GM21360 (cell line): ENCODE measurements around the gene PCGF2.

ENCODE experiments used
- ATAC-seq: cut with Tn5 transposase; IDR thresholded peaks from one replicate; pipeline ENCODE4 v1.9.1; 2021; ENCODE audit warnings: mild to moderate bottlenecking, moderate library complexity; ENCODE audit not compliant: unreplicated experiment

The PCGF2 gene

GRCh38 chr17:38719943-38720641 is 28.0 kb downstream of the PCGF2 start:
- no peak for ATAC-seq

GRCh38 chr17:38719289-38719942 is 28.7 kb downstream of the PCGF2 start:
- no peak for ATAC-seq

DNA sequence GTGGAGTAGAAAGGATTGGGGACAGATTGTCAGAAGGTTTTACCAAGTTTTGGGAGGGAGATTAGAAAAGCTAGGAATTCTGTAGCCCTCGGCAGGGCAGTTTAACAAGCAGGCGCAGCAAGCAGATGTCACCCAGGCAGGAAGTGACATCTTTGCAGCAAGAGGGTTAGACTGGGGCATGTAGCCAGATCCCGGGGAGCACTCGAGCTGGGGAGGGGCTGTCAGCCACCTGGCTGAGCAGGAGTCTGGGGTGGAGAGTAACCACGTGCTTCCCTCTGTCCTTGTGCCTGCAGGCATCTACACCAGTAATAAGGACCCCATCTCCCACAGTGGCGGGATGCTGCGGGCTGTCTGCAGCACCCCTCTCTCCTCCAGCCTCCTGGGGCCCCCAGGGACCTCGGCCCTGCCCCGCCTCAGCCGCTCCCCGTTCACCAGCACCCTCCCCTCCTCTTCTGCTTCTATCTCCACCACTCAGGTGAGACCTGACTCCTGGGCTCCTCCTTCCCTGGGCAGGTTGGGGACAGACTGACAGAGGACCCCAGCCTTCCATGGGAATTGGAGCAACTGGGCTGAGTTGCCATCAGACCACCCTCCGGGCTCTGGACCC is 30.9 kb downstream of the PCGF2 start:
- ATAC-seq: no peak

DNA sequence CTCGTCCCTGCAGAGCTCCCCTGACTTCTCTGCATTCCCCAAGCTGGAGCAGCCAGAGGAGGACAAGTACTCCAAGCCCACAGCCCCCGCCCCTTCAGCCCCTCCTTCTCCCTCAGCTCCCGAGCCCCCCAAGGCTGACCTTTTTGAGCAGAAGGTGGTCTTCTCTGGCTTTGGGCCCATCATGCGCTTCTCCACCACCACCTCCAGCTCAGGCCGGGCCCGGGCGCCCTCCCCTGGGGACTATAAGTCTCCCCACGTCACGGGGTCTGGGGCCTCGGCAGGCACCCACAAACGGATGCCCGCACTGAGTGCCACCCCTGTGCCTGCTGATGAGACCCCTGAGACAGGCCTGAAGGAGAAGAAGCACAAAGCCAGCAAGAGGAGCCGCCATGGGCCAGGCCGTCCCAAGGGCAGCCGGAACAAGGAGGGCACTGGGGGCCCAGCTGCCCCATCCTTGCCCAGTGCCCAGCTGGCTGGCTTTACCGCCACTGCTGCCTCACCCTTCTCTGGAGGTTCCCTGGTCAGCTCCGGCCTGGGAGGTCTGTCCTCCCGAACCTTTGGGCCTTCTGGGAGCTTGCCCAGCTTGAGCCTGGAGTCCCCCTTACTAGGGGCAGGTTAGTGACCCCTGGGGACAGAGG is 31.6 kb downstream of the PCGF2 start:
- no peak for ATAC-seq

GRCh38 chr17:38715216-38715943 is 32.8 kb downstream of the PCGF2 start:
- no peak for ATAC-seq

- no peak for ATAC-seq
Measured at GRCh38 chr17:38713456-38714075, 34.6 kb downstream of the PCGF2 start.

GRCh38 chr17:38712593-38712992 is 35.5 kb downstream of the PCGF2 start:
- no peak for ATAC-seq

DNA sequence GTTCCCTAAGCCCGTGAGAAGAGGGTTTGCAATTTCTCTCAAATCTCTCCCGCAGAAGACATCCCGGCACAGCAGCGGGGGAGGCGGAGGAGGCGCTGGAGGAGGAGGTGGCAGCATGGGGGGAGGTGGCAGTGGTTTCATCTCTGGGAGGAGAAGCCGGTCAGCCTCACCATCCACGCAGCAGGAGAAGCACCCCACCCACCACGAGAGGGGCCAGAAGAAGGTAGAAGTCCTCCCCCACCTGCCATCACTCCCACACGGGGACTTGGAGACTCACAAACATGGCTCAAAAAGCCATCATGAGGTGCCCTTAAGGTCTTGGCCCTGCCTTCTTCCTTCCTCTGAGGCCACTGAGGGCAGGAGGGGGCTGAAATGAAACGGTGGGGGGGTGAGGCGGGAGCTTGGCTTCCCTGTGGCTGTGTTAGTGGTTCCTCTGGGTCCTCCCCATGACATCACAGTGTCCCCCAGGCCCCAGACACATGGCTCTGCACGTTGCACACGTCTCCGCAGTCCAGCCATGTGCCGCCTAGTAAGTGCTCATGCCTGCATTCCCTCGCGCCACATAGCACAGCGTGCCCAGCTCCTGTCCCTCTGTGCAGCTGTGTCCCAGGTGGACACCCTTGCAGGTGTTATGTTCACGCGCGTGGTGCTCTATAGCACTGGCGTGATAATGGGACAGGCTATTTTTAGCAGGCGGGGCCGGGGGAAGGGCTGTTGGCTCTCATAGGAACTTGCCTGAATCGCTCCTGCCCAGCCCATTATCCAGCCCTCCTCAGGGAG is 36.2 kb downstream of the PCGF2 start:
- ATAC-seq: no peak

- ATAC-seq: no peak
Measured at GRCh38 chr17:38710985-38711384, 37.2 kb downstream of the PCGF2 start.

DNA sequence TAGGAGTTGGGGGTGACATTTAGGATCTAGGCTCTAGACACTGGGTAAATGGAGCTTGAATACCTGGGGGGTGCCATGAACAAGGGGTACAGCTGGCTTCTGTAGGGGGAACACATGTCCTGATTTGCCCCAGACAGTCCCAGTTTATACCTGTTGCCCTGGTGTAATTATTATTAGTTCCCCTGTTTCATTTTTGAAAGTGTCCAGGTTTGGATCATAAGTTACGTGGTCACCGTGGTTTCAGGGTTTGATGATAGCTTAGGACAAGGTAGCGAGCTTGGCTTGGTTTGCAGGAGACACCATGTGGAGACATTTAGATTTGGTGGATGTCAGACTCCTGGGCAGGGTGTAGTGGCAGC is 37.6 kb downstream of the PCGF2 start:
- ATAC-seq: no peak

DNA sequence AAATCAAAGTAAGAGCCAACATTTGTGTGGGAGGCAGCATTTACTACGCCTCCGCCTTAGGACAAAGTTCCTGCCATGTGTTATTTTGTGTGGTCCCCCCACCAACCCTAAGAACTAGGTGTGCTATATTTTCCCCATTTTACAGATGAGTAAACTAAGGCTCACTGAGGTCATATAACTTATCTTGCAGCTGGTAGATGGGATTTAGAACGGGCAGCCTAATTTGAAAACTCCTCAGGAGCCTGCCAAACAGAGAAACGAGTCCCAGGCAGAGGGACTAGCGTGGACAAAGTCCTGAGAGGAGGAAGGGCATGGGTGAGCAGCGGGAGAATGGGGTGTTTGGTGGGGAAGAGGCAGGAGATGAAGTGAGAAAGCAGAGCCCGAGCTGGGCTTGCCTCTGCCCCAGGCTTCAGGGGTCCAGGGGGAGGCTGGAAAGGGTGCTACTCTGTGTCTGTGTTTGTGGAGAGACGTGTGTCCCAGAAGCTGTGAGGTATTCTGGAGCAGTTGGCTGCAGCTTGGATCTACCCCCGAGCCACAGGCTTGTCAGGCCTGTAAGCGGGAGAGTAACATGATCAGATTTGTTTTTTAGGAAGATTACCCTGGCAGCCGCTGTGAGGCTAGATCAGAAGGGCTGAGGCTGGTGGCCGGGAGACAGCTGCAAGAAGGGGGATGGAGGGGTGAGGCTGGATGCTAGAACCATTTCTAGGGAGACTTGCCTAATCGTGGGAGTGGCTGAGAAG is 38.1 kb downstream of the PCGF2 start:
- no peak for ATAC-seq

DNA sequence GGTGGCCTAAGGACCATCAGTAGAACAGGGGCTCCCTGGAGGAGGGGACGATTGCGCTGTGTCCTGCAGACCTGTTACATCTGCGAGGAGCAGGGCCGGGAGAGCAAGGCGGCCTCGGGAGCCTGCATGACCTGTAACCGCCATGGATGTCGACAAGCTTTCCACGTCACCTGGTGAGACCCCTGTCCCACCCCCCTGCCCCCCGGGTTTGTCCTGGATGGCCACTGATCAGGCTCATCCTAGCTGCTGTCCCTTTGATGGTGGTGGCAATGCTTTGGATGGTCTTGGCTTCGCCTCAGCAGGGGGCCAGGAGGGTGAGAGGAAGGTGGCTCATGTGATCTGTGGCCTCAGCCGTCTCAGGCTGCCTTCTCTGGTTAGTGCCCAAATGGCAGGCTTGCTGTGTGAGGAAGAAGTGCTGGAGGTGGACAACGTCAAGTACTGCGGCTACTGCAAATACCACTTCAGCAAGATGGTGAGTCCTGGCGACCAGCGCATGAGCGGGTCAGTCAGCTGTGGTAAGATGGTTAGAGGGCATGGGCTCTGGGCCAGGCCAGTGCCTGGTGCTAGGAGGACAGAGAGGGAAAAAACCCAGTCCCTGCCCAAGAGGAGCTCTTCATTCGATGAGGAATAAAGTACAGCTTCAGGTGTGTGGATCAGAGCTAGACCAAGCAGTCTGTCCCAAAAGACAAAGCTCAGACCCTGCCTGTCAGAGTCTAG is 38.9 kb downstream of the PCGF2 start:
- ATAC-seq: no peak

DNA sequence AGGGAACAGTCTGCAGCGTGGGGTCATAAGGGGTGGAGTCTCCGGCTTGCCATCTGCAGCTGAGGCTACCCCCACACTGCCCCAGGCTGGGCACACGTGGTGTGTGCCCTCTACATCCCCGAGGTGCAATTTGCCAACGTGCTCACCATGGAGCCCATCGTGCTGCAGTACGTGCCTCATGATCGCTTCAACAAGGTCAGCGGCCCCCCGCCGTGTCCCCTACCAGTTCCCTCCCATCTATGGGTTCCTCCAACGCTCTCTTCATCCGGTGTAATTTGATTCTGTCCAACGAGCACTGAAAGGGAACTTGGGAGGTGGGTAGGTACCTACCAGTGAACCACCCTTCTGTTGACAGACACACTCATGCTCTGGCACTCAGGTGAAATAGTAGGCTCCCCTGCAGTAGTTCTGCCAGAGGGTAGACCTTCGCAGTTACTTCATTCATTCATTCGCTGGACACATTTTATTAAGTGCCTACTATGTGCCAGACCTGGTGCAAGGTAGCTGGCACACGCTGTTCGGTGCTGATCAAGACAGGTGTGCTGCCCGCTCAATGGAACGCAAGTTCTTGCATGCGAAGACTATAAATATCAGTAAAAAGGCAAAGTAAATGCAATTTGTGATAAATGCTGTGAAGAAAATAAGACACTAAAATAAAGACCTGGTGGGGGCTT is 40.3 kb downstream of the PCGF2 start:
- no peak for ATAC-seq

DNA sequence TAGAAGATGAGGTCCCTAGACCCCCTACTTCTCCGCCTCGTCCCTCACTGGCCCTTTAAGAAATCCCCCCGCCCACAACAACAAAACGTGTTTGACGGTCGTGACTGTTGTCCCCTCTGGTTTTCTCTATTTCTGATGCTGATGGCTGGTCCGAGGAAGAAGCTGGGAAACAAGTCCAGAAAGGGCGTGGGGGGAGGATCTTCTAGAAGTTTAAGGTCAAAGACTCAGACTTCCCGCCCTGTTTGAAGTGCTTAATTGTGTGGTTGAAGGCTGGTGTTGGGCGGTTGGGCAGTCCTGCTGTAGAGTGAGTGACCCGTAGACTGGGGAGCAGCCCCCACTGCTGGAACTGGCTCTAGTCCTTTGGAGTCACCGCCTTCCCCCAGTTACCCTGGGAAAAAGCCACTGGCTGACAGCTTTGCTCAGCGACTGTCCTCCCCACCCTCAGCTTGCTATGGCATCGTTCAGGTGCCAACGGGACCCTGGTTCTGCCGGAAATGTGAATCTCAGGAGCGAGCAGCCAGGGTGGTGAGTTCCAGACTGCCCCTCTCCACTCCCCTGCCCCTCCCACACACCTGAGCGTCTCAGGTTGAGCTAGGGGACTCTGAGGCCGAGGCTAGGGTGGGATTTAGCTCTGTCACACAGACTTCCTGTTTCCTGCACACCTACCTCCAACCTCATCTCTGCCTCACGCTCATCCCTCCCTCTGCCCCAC is 41.5 kb downstream of the PCGF2 start:
- no peak for ATAC-seq

- ATAC-seq: no peak
Measured at GRCh38 chr17:38705803-38706504, 42.2 kb downstream of the PCGF2 start.

- ATAC-seq: no peak
Measured at GRCh38 chr17:38705523-38705802, 42.7 kb downstream of the PCGF2 start.
